ENCODE measurements around the gene PPP2R2B. TPM values are rescaled to one million over a fixed set of nuclear protein-coding genes. Genes with fewer than 3 reads are reported as not detected.

Gene PPP2R2B
- total RNA-seq, 1 experiment from 2014 or later: not detected

DNA sequence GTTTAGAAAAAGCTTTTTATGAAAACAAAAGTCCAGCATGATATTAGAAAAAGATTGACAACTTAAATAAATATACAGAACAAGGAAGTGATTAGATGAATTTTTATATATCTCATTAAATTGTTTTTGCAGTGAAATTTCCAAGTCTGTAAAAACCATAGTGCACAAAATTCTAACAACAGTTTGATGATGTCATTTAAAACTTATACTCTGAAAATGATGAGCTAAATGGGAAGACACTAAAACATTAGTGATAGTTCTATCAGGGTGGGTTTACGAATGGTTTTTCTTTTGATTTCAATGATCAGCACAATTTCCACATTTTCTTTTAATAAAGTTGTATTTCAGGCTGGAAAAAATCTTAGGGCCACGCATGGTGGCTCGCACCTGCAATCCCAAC lies 236.1 kb downstream of the PPP2R2B start:
- H2AFZ ChIP-seq (ENCODE audit: low read depth, low read length, poor library complexity, severe bottlenecking): no peak overlapping the region
- no peak overlapping the region for H3K27ac ChIP-seq (ENCODE audit: low read depth, low read length)
- DNase-seq (ENCODE audit: low read depth, low spot score): no peak
- CTCF ChIA-PET: no interaction called here
- RAD21 ChIA-PET (ENCODE audit: low non-redundant PET in 1 of 2, low total read pairs in 2 of 2, uncharacterized antibody in 2 of 2, unreplicated experiment in 2 of 2): no interaction called here
- peaks cover 32% of the 10 kb centered on the region for H3K27me3 ChIP-seq (ENCODE audit: insufficient read depth, low read length)
- no peak overlapping the region for H3K4me3 ChIP-seq (replicated peaks in 1 of 2; ENCODE audit: low read depth in 1 of 2, low read length in 2 of 2)
- no peaks in the 10 kb centered on the region for H4K20me1 ChIP-seq (ENCODE audit: insufficient read depth)
- H3K9ac ChIP-seq (ENCODE audit: low read length): no peak overlapping the region
- no peak for TF ChIP-seq EZH2phosphoT487 (IDR thresholded peaks at IDR 0.05; ENCODE audit: borderline replicate concordance)
- ATAC-seq: no peak
- no peak overlapping the region for H3K4me2 ChIP-seq (ENCODE audit: low read length)
- no peaks in the 10 kb centered on the region for H3K36me3 ChIP-seq (ENCODE audit: control insufficient read depth in 1 of 2, insufficient read depth in 2 of 2, low read length in 2 of 2)
- no peaks in the 10 kb centered on the region for H3K4me1 ChIP-seq (ENCODE audit: control insufficient read depth in 1 of 2, insufficient read depth in 2 of 2, low read length in 2 of 2)
- no peaks in the 10 kb centered on the region for H3K9me3 ChIP-seq (ENCODE audit: control insufficient read depth in 1 of 2, insufficient read depth in 1 of 2, low read depth in 1 of 2, low read length in 2 of 2)
- no TSS peak for BruUV-seq (replicated peaks)
- POLR2A ChIA-PET: no interaction called here
- no peaks in the 10 kb centered on the region for H3K79me2 ChIP-seq (ENCODE audit: insufficient read depth, low read length)
- intact Hi-C loops (cut with micrococcal nuclease): no loop called here
- H3K9me2 ChIP-seq (ENCODE audit: insufficient read depth): no peaks in the 10 kb centered on the region

DNA sequence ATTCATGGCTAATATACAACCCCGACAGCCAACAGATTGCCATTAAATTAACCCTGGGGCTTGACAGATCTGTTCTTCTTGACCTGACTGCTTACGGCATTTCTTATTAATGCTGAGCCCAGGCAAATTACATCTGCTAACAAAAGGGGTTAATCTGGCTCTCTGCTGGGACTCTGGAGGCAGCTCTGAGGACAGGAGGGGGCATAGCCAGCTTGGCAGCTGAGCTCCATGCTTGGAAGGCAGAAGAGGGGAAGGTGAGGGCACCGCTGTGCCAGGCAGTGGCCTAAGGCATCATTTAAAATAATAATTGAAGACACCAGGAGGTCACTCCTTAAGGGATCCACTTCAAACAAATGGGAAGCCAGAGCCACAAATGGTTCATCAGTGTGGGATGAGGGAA lies 236.6 kb downstream of the PPP2R2B start:
- RAD21 ChIA-PET (ENCODE audit: low non-redundant PET in 1 of 2, low total read pairs in 2 of 2, uncharacterized antibody in 2 of 2, unreplicated experiment in 2 of 2): no interaction called here
- Histone ChIP-seq H3K79me2 (ENCODE audit: insufficient read depth, low read length) (no peaks in the 10 kb centered on the region), H2AFZ (ENCODE audit: low read depth, low read length, poor library complexity, severe bottlenecking) (no peak overlapping the region), H3K27me3 (ENCODE audit: insufficient read depth, low read length) (peaks cover 32% of the 10 kb centered on the region), H3K9me2 (ENCODE audit: insufficient read depth) (no peaks in the 10 kb centered on the region), H3K4me2 (ENCODE audit: low read length) (no peak overlapping the region), H3K9me3 (ENCODE audit: control insufficient read depth in 1 of 2, insufficient read depth in 1 of 2, low read depth in 1 of 2, low read length in 2 of 2) (no peaks in the 10 kb centered on the region), H3K4me3 (replicated peaks in 1 of 2; ENCODE audit: low read depth in 1 of 2, low read length in 2 of 2) (no peak overlapping the region), H3K36me3 (ENCODE audit: control insufficient read depth in 1 of 2, insufficient read depth in 2 of 2, low read length in 2 of 2) (no peaks in the 10 kb centered on the region), H4K20me1 (ENCODE audit: insufficient read depth) (no peaks in the 10 kb centered on the region), H3K9ac (ENCODE audit: low read length) (no peak overlapping the region), H3K4me1 (ENCODE audit: control insufficient read depth in 1 of 2, insufficient read depth in 2 of 2, low read length in 2 of 2) (no peaks in the 10 kb centered on the region), H3K27ac (ENCODE audit: low read depth, low read length) (no peak overlapping the region)
- intact Hi-C loops (cut with micrococcal nuclease): no loop called here
- DNase-seq (ENCODE audit: low read depth, low spot score): no peak
- TF ChIP-seq FOSL1 (IDR thresholded peaks at IDR 0.05; ENCODE audit: low read depth) (no peak), RAD21 (IDR thresholded peaks at IDR 0.05; ENCODE audit: low read depth) (no peak), EZH2 (IDR thresholded peaks at IDR 0.05) (no peak), JUND (IDR thresholded peaks at IDR 0.05) (no peak), POLR2A (IDR thresholded peaks at IDR 0.05; ENCODE audit: borderline replicate concordance, extremely low read depth, insufficient read depth, insufficient read length) (no peak), TCF7L2 (IDR thresholded peaks at IDR 0.05; ENCODE audit: borderline replicate concordance, extremely low read depth, insufficient read depth, insufficient read length) (no peak), SIN3A (IDR thresholded peaks at IDR 0.05; ENCODE audit: low read depth) (no peak), CBX3 (IDR thresholded peaks at IDR 0.05; ENCODE audit: low read depth) (no peak), EZH2phosphoT487 (IDR thresholded peaks at IDR 0.05; ENCODE audit: borderline replicate concordance) (no peak), YY1 (IDR thresholded peaks at IDR 0.05; ENCODE audit: extremely low read depth, insufficient replicate concordance, low read depth, low read length) (no peak), SRF (IDR thresholded peaks at IDR 0.05; ENCODE audit: low read depth) (no peak), ELF1 (IDR thresholded peaks at IDR 0.05; ENCODE audit: borderline replicate concordance, low read depth) (no peak)
- TF ChIP-seq, protein P1, sequence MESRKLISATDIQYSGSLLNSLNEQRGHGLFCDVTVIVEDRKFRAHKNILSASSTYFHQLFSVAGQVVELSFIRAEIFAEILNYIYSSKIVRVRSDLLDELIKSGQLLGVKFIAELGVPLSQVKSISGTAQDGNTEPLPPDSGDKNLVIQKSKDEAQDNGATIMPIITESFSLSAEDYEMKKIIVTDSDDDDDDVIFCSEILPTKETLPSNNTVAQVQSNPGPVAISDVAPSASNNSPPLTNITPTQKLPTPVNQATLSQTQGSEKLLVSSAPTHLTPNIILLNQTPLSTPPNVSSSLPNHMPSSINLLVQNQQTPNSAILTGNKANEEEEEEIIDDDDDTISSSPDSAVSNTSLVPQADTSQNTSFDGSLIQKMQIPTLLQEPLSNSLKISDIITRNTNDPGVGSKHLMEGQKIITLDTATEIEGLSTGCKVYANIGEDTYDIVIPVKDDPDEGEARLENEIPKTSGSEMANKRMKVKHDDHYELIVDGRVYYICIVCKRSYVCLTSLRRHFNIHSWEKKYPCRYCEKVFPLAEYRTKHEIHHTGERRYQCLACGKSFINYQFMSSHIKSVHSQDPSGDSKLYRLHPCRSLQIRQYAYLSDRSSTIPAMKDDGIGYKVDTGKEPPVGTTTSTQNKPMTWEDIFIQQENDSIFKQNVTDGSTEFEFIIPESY (IDR thresholded peaks at IDR 0.05; ENCODE audit: extremely low read depth, insufficient replicate concordance, low read length): no peak
- TF ChIP-seq, protein P2, sequence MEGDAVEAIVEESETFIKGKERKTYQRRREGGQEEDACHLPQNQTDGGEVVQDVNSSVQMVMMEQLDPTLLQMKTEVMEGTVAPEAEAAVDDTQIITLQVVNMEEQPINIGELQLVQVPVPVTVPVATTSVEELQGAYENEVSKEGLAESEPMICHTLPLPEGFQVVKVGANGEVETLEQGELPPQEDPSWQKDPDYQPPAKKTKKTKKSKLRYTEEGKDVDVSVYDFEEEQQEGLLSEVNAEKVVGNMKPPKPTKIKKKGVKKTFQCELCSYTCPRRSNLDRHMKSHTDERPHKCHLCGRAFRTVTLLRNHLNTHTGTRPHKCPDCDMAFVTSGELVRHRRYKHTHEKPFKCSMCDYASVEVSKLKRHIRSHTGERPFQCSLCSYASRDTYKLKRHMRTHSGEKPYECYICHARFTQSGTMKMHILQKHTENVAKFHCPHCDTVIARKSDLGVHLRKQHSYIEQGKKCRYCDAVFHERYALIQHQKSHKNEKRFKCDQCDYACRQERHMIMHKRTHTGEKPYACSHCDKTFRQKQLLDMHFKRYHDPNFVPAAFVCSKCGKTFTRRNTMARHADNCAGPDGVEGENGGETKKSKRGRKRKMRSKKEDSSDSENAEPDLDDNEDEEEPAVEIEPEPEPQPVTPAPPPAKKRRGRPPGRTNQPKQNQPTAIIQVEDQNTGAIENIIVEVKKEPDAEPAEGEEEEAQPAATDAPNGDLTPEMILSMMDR (IDR thresholded peaks at IDR 0.05 in 2 of 3, conservative IDR thresholded peaks at IDR 0.05 in 1 of 3; ENCODE audit: borderline replicate concordance in 1 of 3, insufficient read depth in 1 of 3, low read depth in 2 of 3, low read length in 2 of 3): no peak
- TF ChIP-seq, protein P3, sequence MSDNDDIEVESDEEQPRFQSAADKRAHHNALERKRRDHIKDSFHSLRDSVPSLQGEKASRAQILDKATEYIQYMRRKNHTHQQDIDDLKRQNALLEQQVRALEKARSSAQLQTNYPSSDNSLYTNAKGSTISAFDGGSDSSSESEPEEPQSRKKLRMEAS (IDR thresholded peaks at IDR 0.05): no peak
- TF ChIP-seq, protein P4, sequence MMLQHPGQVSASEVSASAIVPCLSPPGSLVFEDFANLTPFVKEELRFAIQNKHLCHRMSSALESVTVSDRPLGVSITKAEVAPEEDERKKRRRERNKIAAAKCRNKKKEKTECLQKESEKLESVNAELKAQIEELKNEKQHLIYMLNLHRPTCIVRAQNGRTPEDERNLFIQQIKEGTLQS (IDR thresholded peaks at IDR 0.05): no peak
- ATAC-seq: no peak
- CTCF ChIA-PET: no interaction called here
- no TSS peak for BruUV-seq (replicated peaks)
- POLR2A ChIA-PET: no interaction called here
